GM19397 (cell line): ENCODE measurements around the gene GRK5.
"Not testable (repeated sequence)": the region's sequence is repeated elsewhere in the genome, so short reads cannot be mapped to it uniquely, and the experiment has no call there.

Experiments
- ATAC-seq: cut with Tn5 transposase; IDR thresholded peaks from one replicate; pipeline ENCODE4 v1.9.1; 2021; ENCODE audit warnings: mild to moderate bottlenecking, moderate library complexity; ENCODE audit not compliant: unreplicated experiment

GRK5 gene

GRCh38 chr10:119431773-119432135 is 224.4 kb downstream of the GRK5 start:
- no peak for ATAC-seq

GRCh38 chr10:119434942-119435341 is 227.6 kb downstream of the GRK5 start:
- ATAC-seq: not testable (repeated sequence)

- ATAC-seq: no peak
These were observed 231.3 kb downstream of the GRK5 start for GRCh38 chr10:119438717-119439116.

- ATAC-seq: no peak
These were observed 232.6 kb downstream of the GRK5 start for GRCh38 chr10:119439922-119440321.

GRCh38 chr10:119441151-119441821 is 233.9 kb downstream of the GRK5 start:
- no peak for ATAC-seq

- ATAC-seq: no peak
These were observed 234.8 kb downstream of the GRK5 start for GRCh38 chr10:119441921-119442757.

- ATAC-seq: no peak
These were observed 235.3 kb downstream of the GRK5 start for GRCh38 chr10:119442758-119443060.

GRCh38 chr10:119443441-119443840 is 236.1 kb downstream of the GRK5 start:
- no peak for ATAC-seq

GRCh38 chr10:119443970-119444660 is 236.7 kb downstream of the GRK5 start:
- ATAC-seq: no peak

- ATAC-seq: no peak
These were observed 237.5 kb downstream of the GRK5 start for GRCh38 chr10:119444866-119445265.

- ATAC-seq: no peak
These were observed 238.1 kb downstream of the GRK5 start for GRCh38 chr10:119445311-119445934.

GRCh38 chr10:119445935-119446317 is 238.6 kb downstream of the GRK5 start:
- ATAC-seq: no peak

- no peak for ATAC-seq
These were observed 239.3 kb downstream of the GRK5 start for GRCh38 chr10:119446441-119447277.

GRCh38 chr10:119447421-119447820 is 240.1 kb downstream of the GRK5 start:
- no peak for ATAC-seq

- ATAC-seq: no peak
These were observed 240.6 kb downstream of the GRK5 start for GRCh38 chr10:119447823-119448546.

- ATAC-seq: no peak
These were observed 241.5 kb downstream of the GRK5 start for GRCh38 chr10:119448628-119449584.

GRCh38 chr10:119449760-119450461 is 242.5 kb downstream of the GRK5 start:
- no peak for ATAC-seq

- ATAC-seq: no peak
These were observed 243.4 kb downstream of the GRK5 start for GRCh38 chr10:119450606-119451299.
